Activated effector memory CD4-positive, alpha-beta T cell treated with Interleukin-2 at 50 U/mL for 16 hours (primary cell): ENCODE data around the gene PNKD.
A peak's percentile ranks its signal among the peaks of the same experiment; 100 is the strongest.
"Not testable (repeated sequence)": the region's sequence is repeated elsewhere in the genome, so short reads cannot be mapped to it uniquely, and the experiment has no call there.

ENCODE experiments used
- DNase-seq: peaks from one replicate; pipeline ENCODE4 v3.0.0-alpha.2; 2020

Gene PNKD

GRCh38 chr2:218257390-218257981 lies 12.8 kb upstream of the PNKD start:
- peak; percentile 46 for DNase-seq

GRCh38 chr2:218259099-218259961 lies 11.0 kb upstream of the PNKD start:
- no peak for DNase-seq

- no peak for DNase-seq
These were observed 10.2 kb upstream of the PNKD start for GRCh38 chr2:218260166-218260565.

GRCh38 chr2:218260742-218261422 lies 9.4 kb upstream of the PNKD start, which contains the start of gene GPBAR1:
TSS of gene GPBAR1 (plus strand) at chr2:218261015. CDS start at chr2:218262725, 1,710 bp downstream.
- DNase-seq: no peak

GRCh38 chr2:218261423-218262236 lies 8.7 kb upstream of the PNKD start:
- no peak for DNase-seq

- DNase-seq: no peak
These were observed 8.1 kb upstream of the PNKD start for GRCh38 chr2:218262237-218262600.

- DNase-seq: no peak
These were observed 7.4 kb upstream of the PNKD start for GRCh38 chr2:218262631-218263586.

GRCh38 chr2:218263817-218264641 lies 6.3 kb upstream of the PNKD start:
- DNase-seq: no peak

GRCh38 chr2:218264773-218265561 lies 5.4 kb upstream of the PNKD start:
- no peak for DNase-seq

- DNase-seq: no peak
These were observed 4.7 kb upstream of the PNKD start for GRCh38 chr2:218265626-218266025.

- DNase-seq: no peak
These were observed 3.9 kb upstream of the PNKD start for GRCh38 chr2:218266316-218266979.

- DNase-seq: no peak
These were observed 3.1 kb upstream of the PNKD start for GRCh38 chr2:218267259-218267658.

- no peak for DNase-seq
These were observed 585 bp downstream of the PNKD start for GRCh38 chr2:218270721-218271486.

- no peak for DNase-seq
These were observed 1.1 kb downstream of the PNKD start for GRCh38 chr2:218271487-218271797.

GRCh38 chr2:218271865-218272530 lies 1.7 kb downstream of the PNKD start:
- no peak for DNase-seq

GRCh38 chr2:218272531-218273212 lies 2.4 kb downstream of the PNKD start:
- peak; percentile 70 for DNase-seq

GRCh38 chr2:218273214-218273907 lies 3.0 kb downstream of the PNKD start:
- not testable (repeated sequence) for DNase-seq
